SH-SY5Y (cell line): ENCODE results near the gene ESPN.

Experiments used
- GATA2 ChIP-seq: IDR thresholded peaks from 2 replicates; pipeline ENCODE4 v1.6.1; 2011; ENCODE audit warnings: mild to moderate bottlenecking, low read depth, low read length
- GATA3 ChIP-seq: IDR thresholded peaks from 2 replicates; pipeline ENCODE4 v1.6.1; 2011; ENCODE audit warnings: low read depth, mild to moderate bottlenecking, low read length, moderate library complexity

GRCh38 chr1:6412896-6413295 is 11.7 kb upstream of the ESPN start:
- TF ChIP-seq GATA3 (no peak), GATA2 (no peak)
